ENCODE results near the gene HADHA. TPM values are rescaled to one million over a fixed set of nuclear protein-coding genes. Genes with fewer than 3 reads are reported as not detected.

HADHA gene
- polyA plus RNA-seq, 1 of the 3 experiments (the other 2 are of a cell fraction) = 64.3 TPM

DNA sequence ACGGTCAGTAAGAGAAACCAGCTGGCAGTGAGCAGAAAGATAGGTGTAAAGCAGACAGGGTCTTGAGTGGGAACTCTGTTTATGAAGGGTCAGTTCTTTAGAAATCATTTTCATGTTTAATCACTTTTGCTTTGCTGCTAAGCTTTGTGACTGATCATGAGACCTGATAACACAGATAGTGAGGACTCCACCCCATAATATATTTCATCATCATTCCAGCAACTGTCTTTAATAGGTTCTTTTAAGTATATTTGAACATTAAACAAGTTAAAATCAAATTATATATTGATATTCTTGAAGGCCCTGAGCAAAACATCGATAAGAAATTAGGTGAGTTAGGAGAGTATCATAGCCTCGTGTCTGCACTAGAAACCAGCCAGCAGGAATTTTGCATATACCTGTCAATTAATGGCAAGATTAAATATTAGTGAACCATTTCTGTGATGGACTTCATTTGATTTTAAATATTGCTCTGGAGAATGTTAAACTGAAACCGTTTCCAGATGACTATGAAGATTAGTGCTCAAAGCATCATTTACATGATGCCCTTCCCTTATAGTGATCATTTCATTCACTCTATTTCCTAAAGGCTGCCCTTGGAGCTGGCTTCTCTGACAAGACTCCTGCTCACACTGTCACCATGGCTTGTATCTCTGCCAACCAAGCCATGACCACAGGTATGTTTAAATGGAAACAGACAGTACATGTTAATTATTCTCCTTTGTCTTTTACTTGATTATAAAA, 32.2 kb upstream of the HADHA start:
- no peaks in the 10 kb centered on the region for H3K9me3 ChIP-seq
- no peak overlapping the region for H3K4me3 ChIP-seq (ENCODE audit: low read depth in 2 of 2, low read length in 1 of 2)
- no peak for DNase-seq
- H3K4me2 ChIP-seq = no peak overlapping the region
- H2AFZ ChIP-seq (ENCODE audit: low read depth) = no peak overlapping the region
- ChIA-PET POLR2A (interaction anchor here (0.6 kb wide), 1 partner anchor 290 kb away, joined by 4 read pairs; no protein-coding TSS in a partner anchor), CTCF (interaction anchor here (0.6 kb wide), 2 partner anchors 11 to 12 kb away, joined by 3 read pairs; no protein-coding TSS in a partner anchor)
- H3F3A ChIP-seq (replicated peaks; ENCODE audit: insufficient read depth) = no peaks in the 10 kb centered on the region
- H3K9ac ChIP-seq = no peak overlapping the region
- H4K20me1 ChIP-seq (ENCODE audit: insufficient read depth) = no peaks in the 10 kb centered on the region
- H3K27ac ChIP-seq (ENCODE audit: low read depth in 2 of 2, low read length in 1 of 2) = no peak overlapping the region
- TF ChIP-seq SIN3A (IDR thresholded peaks at IDR 0.05; ENCODE audit: borderline replicate concordance, low read depth, low read length) (no peak), GATA2 (CRISPR knock-in tag; IDR thresholded peaks at IDR 0.05) (no peak)
- H3K27me3 ChIP-seq (ENCODE audit: insufficient read depth) = no peaks in the 10 kb centered on the region
- WGBS (ENCODE audit: low lambda C conversion rate) = 71% methylated on average over 4 of the region's 4 CpGs
- no peaks in the 10 kb centered on the region for H3K79me2 ChIP-seq (ENCODE audit: insufficient read depth)
- H3K36me3 ChIP-seq (replicated peaks in 1 of 2; ENCODE audit: control insufficient read depth in 1 of 2, insufficient read depth in 2 of 2, low read length in 1 of 2) = peaks cover 42 to 65% of the 10 kb centered on the region in 2 experiments
- peaks cover 4 to 13% of the 10 kb centered on the region in 2 experiments; a peak in 3 of 4 replicates for H3K4me1 ChIP-seq (ENCODE audit: control insufficient read depth in 1 of 2, insufficient read depth in 2 of 2, low read depth in 1 of 2, low read length in 1 of 2)
- no peaks in the 10 kb centered on the region for H3K9me2 ChIP-seq

DNA sequence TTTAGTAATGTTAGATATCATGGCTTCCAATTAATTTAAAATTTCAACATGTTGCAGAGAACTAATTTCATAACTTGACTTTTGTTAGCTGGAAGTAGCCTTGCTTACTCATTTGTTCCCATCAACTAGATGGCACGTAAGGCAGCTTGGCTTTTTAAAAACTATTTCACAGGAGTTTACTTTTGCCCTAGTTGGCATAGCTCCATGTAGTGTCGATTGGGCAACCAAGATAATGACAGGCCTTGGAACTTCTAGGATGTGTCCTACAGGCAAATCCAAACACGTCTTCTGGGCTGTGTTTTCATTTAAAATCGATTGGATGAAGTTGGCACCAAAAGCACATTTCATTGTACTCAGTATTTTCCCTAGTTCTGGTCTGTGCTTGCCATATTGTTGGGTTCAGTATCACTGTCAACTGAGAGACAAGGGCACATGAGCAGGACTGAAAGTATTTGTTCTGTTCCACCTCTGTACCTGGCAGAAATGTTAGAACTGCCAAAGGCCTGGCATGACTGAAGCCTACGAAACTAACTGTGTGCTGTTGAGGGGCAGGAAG, 29.7 kb upstream of the HADHA start:
- H3K79me2 ChIP-seq (ENCODE audit: insufficient read depth) = no peaks in the 10 kb centered on the region
- H3K4me1 ChIP-seq (ENCODE audit: control insufficient read depth in 1 of 2, insufficient read depth in 2 of 2, low read depth in 1 of 2, low read length in 1 of 2) = peaks cover 4 to 13% of the 10 kb centered on the region in 2 experiments; a peak in 3 of 4 replicates
- no peak overlapping the region for H2AFZ ChIP-seq (ENCODE audit: low read depth)
- no peak overlapping the region for H3K4me3 ChIP-seq (ENCODE audit: low read depth in 2 of 2, low read length in 1 of 2)
- no peak overlapping the region for H3K4me2 ChIP-seq
- TF ChIP-seq, protein P1, sequence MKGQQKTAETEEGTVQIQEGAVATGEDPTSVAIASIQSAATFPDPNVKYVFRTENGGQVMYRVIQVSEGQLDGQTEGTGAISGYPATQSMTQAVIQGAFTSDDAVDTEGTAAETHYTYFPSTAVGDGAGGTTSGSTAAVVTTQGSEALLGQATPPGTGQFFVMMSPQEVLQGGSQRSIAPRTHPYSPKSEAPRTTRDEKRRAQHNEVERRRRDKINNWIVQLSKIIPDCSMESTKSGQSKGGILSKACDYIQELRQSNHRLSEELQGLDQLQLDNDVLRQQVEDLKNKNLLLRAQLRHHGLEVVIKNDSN (IDR thresholded peaks at IDR 0.05; ENCODE audit: borderline replicate concordance, low read depth) = no peak
- TF ChIP-seq TCF12 (IDR thresholded peaks at IDR 0.05) (no peak; the same call in 1 of the 2 replicates), NFIC (IDR thresholded peaks at IDR 0.05; ENCODE audit: borderline replicate concordance) (peak; percentile 64), RXRA (IDR thresholded peaks at IDR 0.05; ENCODE audit: borderline replicate concordance, low read depth) (peak; percentile 33; the same call in 1 of the 2 replicates), RAD21 (IDR thresholded peaks at IDR 0.05; ENCODE audit: low read length) (no peak)
- no peaks in the 10 kb centered on the region for H4K20me1 ChIP-seq (ENCODE audit: insufficient read depth)
- H3K27ac ChIP-seq (ENCODE audit: low read depth in 2 of 2, low read length in 1 of 2) = peak overlapping the region; percentile 4 to 11; a peak in 2 of 4 replicates
- H3K27me3 ChIP-seq (ENCODE audit: insufficient read depth) = no peaks in the 10 kb centered on the region
- WGBS (ENCODE audit: low lambda C conversion rate) = 56% methylated on average over 5 of the region's 5 CpGs
- no peak for DNase-seq
- no peak overlapping the region for H3K9ac ChIP-seq
- peaks cover 23 to 48% of the 10 kb centered on the region in 2 experiments for H3K36me3 ChIP-seq (replicated peaks in 1 of 2; ENCODE audit: control insufficient read depth in 1 of 2, insufficient read depth in 2 of 2, low read length in 1 of 2)
- CTCF ChIA-PET = interaction anchor here (1.2 to 1.6 kb wide), 3 partner anchors 18 to 53 kb away, joined by 3 to 4 read pairs (median 4); no protein-coding TSS in a partner anchor
- H3F3A ChIP-seq (replicated peaks; ENCODE audit: insufficient read depth) = no peaks in the 10 kb centered on the region
- POLR2A ChIA-PET = no interaction called here
- no peaks in the 10 kb centered on the region for H3K9me3 ChIP-seq
- no peaks in the 10 kb centered on the region for H3K9me2 ChIP-seq

DNA sequence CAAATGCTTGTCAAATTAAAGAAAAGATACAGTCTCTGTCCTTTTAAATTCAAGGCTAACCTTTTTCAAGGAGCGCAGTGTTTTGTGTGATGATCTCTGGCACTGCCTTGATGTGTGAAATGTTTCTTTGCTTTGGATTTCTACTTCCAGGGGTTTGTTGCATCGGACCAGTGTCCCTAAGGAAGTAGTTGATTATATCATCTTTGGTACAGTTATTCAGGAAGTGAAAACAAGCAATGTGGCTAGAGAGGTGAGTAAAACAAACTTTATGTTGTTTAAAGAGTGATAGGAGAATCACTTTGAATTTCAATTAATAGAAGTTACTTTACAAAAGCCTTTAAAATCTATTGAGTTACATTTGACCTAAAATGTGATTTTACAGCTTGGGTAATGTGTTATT, 29.1 kb upstream of the HADHA start:
- Histone ChIP-seq H3K4me3 (ENCODE audit: low read depth in 2 of 2, low read length in 1 of 2) (no peak overlapping the region), H3K9ac (no peak overlapping the region), H3K9me3 (no peaks in the 10 kb centered on the region), H4K20me1 (ENCODE audit: insufficient read depth) (no peaks in the 10 kb centered on the region), H3K27me3 (ENCODE audit: insufficient read depth) (no peaks in the 10 kb centered on the region), H3K4me2 (no peak overlapping the region), H3K36me3 (replicated peaks in 1 of 2; ENCODE audit: control insufficient read depth in 1 of 2, insufficient read depth in 2 of 2, low read length in 1 of 2) (peaks cover 19 to 41% of the 10 kb centered on the region in 2 experiments), H3F3A (replicated peaks; ENCODE audit: insufficient read depth) (no peaks in the 10 kb centered on the region), H3K4me1 (ENCODE audit: control insufficient read depth in 1 of 2, insufficient read depth in 2 of 2, low read depth in 1 of 2, low read length in 1 of 2) (peaks cover 4 to 13% of the 10 kb centered on the region in 2 experiments; a peak in 3 of 4 replicates), H2AFZ (ENCODE audit: low read depth) (no peak overlapping the region), H3K27ac (ENCODE audit: low read depth in 2 of 2, low read length in 1 of 2) (peak overlapping the region in 1 of 2 experiments; percentile 4; a peak in 1 of 4 replicates), H3K79me2 (ENCODE audit: insufficient read depth) (no peaks in the 10 kb centered on the region), H3K9me2 (no peaks in the 10 kb centered on the region)
- DNase-seq = no peak
- POLR2A ChIA-PET = no interaction called here
- 92% methylated on average over 2 of the region's 2 CpGs for WGBS (ENCODE audit: low lambda C conversion rate)
- CTCF ChIA-PET = interaction anchor here (0.6 to 1.2 kb wide), 2 partner anchors 54 to 72 kb away, joined by 3 to 4 read pairs; no protein-coding TSS in a partner anchor
- TF ChIP-seq GATA2 (CRISPR knock-in tag; IDR thresholded peaks at IDR 0.05) (no peak), FOXJ3 (CRISPR knock-in tag; IDR thresholded peaks at IDR 0.05) (no peak), GABPA (IDR thresholded peaks at IDR 0.05; ENCODE audit: low read depth) (no peak), SIN3A (IDR thresholded peaks at IDR 0.05; ENCODE audit: borderline replicate concordance, low read depth, low read length) (no peak), NRF1 (IDR thresholded peaks at IDR 0.05; ENCODE audit: low read depth, low read length) (no peak), MXI1 (IDR thresholded peaks at IDR 0.05; ENCODE audit: low read depth, low read length) (no peak), POLR2AphosphoS5 (IDR thresholded peaks at IDR 0.05; ENCODE audit: low read depth, low read length) (no peak), NFIC (IDR thresholded peaks at IDR 0.05; ENCODE audit: borderline replicate concordance) (no peak), SMC3 (IDR thresholded peaks at IDR 0.05; ENCODE audit: low read depth, low read length) (no peak), RXRA (IDR thresholded peaks at IDR 0.05; ENCODE audit: borderline replicate concordance, low read depth) (no peak), TAF1 (IDR thresholded peaks at IDR 0.05; ENCODE audit: borderline replicate concordance, low read depth, low read length) (no peak), JUND (IDR thresholded peaks at IDR 0.05) (no peak)
- TF ChIP-seq, protein P2, sequence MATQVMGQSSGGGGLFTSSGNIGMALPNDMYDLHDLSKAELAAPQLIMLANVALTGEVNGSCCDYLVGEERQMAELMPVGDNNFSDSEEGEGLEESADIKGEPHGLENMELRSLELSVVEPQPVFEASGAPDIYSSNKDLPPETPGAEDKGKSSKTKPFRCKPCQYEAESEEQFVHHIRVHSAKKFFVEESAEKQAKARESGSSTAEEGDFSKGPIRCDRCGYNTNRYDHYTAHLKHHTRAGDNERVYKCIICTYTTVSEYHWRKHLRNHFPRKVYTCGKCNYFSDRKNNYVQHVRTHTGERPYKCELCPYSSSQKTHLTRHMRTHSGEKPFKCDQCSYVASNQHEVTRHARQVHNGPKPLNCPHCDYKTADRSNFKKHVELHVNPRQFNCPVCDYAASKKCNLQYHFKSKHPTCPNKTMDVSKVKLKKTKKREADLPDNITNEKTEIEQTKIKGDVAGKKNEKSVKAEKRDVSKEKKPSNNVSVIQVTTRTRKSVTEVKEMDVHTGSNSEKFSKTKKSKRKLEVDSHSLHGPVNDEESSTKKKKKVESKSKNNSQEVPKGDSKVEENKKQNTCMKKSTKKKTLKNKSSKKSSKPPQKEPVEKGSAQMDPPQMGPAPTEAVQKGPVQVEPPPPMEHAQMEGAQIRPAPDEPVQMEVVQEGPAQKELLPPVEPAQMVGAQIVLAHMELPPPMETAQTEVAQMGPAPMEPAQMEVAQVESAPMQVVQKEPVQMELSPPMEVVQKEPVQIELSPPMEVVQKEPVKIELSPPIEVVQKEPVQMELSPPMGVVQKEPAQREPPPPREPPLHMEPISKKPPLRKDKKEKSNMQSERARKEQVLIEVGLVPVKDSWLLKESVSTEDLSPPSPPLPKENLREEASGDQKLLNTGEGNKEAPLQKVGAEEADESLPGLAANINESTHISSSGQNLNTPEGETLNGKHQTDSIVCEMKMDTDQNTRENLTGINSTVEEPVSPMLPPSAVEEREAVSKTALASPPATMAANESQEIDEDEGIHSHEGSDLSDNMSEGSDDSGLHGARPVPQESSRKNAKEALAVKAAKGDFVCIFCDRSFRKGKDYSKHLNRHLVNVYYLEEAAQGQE (IDR thresholded peaks at IDR 0.05; ENCODE audit: low read depth, low read length) = no peak

Data from SK-N-SH (cell line).